Hepatocyte (in vitro differentiated cells): ENCODE measurements around the gene ZNF423. TPM values are rescaled to one million over a fixed set of nuclear protein-coding genes. Genes with fewer than 3 reads are reported as not detected.

Experiments used
- DNase-seq: peaks from one replicate; pipeline ENCODE4 v3.0.0-alpha.2; 2016; ENCODE audit warnings: low spot score
- H2AFZ ChIP-seq: fragments of 200-600 bp; sonication (generic); 2 replicates; pipeline ENCODE4 v1.6.0; 2016; ENCODE audit warnings: antibody characterized with exemption, mild to moderate bottlenecking
- H3K27ac ChIP-seq: fragments of 200-600 bp; sonication (generic); 2 replicates; pipeline ENCODE4 v1.5.1; 2016; ENCODE audit warnings: mild to moderate bottlenecking
- H3K27me3 ChIP-seq: fragments of 200-600 bp; sonication (generic); 2 replicates; pipeline ENCODE4 v1.6.1; 2016
- H3K36me3 ChIP-seq: fragments of 200-600 bp; sonication (generic); replicated peaks from 2 replicates; pipeline ENCODE4 v1.5.1; 2016; ENCODE audit warnings: low read depth; ENCODE audit not compliant: insufficient read depth
- H3K4me1 ChIP-seq: fragments of 200-600 bp; sonication (generic); 2 replicates; pipeline ENCODE4 v1.5.1; 2016; ENCODE audit warnings: mild to moderate bottlenecking, moderate library complexity; ENCODE audit not compliant: insufficient read depth
- H3K4me2 ChIP-seq: fragments of 200-600 bp; sonication (generic); 2 replicates; pipeline ENCODE4 v1.6.0; 2016
- H3K4me3 ChIP-seq: fragments of 200-600 bp; sonication (generic); 2 replicates; pipeline ENCODE4 v1.5.1; 2016; ENCODE audit warnings: mild to moderate bottlenecking
- H3K79me2 ChIP-seq: fragments of 200-600 bp; sonication (generic); 2 replicates; pipeline ENCODE4 v1.6.0; 2017; ENCODE audit warnings: mild to moderate bottlenecking
- H3K9me2 ChIP-seq: fragments of 200-600 bp; sonication (generic); replicated peaks from 2 replicates; pipeline ENCODE4 v1.6.0; 2017; ENCODE audit warnings: mild to moderate bottlenecking; ENCODE audit not compliant: insufficient read depth
- H3K9me3 ChIP-seq: fragments of 200-600 bp; sonication (generic); 2 replicates; pipeline ENCODE4 v1.5.1; 2016; ENCODE audit warnings: low read depth, mild to moderate bottlenecking
- H4K20me1 ChIP-seq: fragments of 200-600 bp; sonication (generic); 2 replicates; pipeline ENCODE4 v1.6.0; 2016; ENCODE audit warnings: mild to moderate bottlenecking; ENCODE audit not compliant: insufficient read depth, poor library complexity, severe bottlenecking
- CTCF ChIP-seq: fragments of 200-600 bp; sonication (generic); IDR thresholded peaks from 2 replicates; pipeline ENCODE4 v1.5.1; 2016; ENCODE audit warnings: antibody characterized with exemption, mild to moderate bottlenecking; ENCODE audit not compliant: poor library complexity
- EZH2 ChIP-seq: fragments of 200-600 bp; sonication (generic); IDR thresholded peaks from 2 replicates; pipeline ENCODE4 v1.6.1; 2016; ENCODE audit warnings: antibody characterized with exemption, mild to moderate bottlenecking, borderline replicate concordance
- EZH2phosphoT487 ChIP-seq: fragments of 200-600 bp; sonication (generic); IDR thresholded peaks from one replicate; pipeline ENCODE4 v1.6.1; 2018; ENCODE audit warnings: antibody characterized with exemption, mild to moderate bottlenecking, low read depth, moderate library complexity; ENCODE audit not compliant: unreplicated experiment, severe bottlenecking
- WGBS: methylation state at CpG from one replicate; pipeline ENCODE4 v1.1.6; 2016; ENCODE audit warnings: low lambda C conversion rate; ENCODE audit errors: missing lambda C conversion rate; 5-methylcytosine and 5-hydroxymethylcytosine counted together
- polyA plus RNA-seq: library from polyadenylated mRNA; unstranded; fragments of >200 nt; fragmentation: Nextera tagmentation; extraction: Ambion mirVana; gene quantifications from 2 replicates; pipeline ENCODE4 v1.2.1, GENCODE V29; 2016
- total RNA-seq: library from RNA; depleted of rRNA; stranded (reverse); fragments of >200 nt; gene quantifications from 2 replicates; pipeline ENCODE4 v1.2.3, GENCODE V29; 2014

Gene ZNF423
- total and polyA plus RNA-seq, 2 experiments from 2014 or later, result 9.6 to 11.8 TPM

GRCh38 chr16:49665482-49666230 lies 190.3 kb downstream of the ZNF423 start:
- Histone ChIP-seq H3K9me3 (no peaks in the 10 kb centered on the region), H4K20me1 (no peaks in the 10 kb centered on the region), H3K4me3 (no peak overlapping the region), H3K36me3 (no peaks in the 10 kb centered on the region), H3K4me2 (peak overlapping the region; percentile 41), H3K79me2 (no peaks in the 10 kb centered on the region), H3K9me2 (no peaks in the 10 kb centered on the region), H3K27ac (peak overlapping the region; percentile 95), H2AFZ (no peak overlapping the region), H3K27me3 (no peaks in the 10 kb centered on the region), H3K4me1 (peaks cover 38% of the 10 kb centered on the region)
- TF ChIP-seq EZH2phosphoT487 (no peak), EZH2 (no peak), CTCF (no peak)
- 53% methylated on average over 17 of the region's 18 CpGs for WGBS
- no peak for DNase-seq

GRCh38 chr16:49664221-49665215 lies 191.4 kb downstream of the ZNF423 start:
- Histone ChIP-seq H4K20me1 (no peaks in the 10 kb centered on the region), H2AFZ (no peak overlapping the region), H3K4me1 (peaks cover 43% of the 10 kb centered on the region), H3K9me2 (no peaks in the 10 kb centered on the region), H3K27ac (peak overlapping the region; percentile 95), H3K4me2 (peak overlapping the region; percentile 68), H3K36me3 (no peaks in the 10 kb centered on the region), H3K9me3 (no peaks in the 10 kb centered on the region), H3K79me2 (no peaks in the 10 kb centered on the region), H3K4me3 (no peak overlapping the region), H3K27me3 (no peaks in the 10 kb centered on the region)
- 78% methylated on average over 35 of the region's 37 CpGs for WGBS
- DNase-seq, result peak; percentile 35
- TF ChIP-seq EZH2 (no peak), EZH2phosphoT487 (no peak), CTCF (no peak)

- Histone ChIP-seq H3K4me2 (peak overlapping the region; percentile 68), H3K9me3 (no peaks in the 10 kb centered on the region), H3K4me3 (no peak overlapping the region), H3K27ac (peak overlapping the region; percentile 95), H3K9me2 (no peaks in the 10 kb centered on the region), H3K27me3 (no peaks in the 10 kb centered on the region), H2AFZ (no peak overlapping the region), H3K79me2 (no peaks in the 10 kb centered on the region), H3K4me1 (peaks cover 53% of the 10 kb centered on the region), H3K36me3 (no peaks in the 10 kb centered on the region), H4K20me1 (no peaks in the 10 kb centered on the region)
- 67% methylated on average over 28 of the region's 28 CpGs for WGBS
- TF ChIP-seq EZH2phosphoT487 (no peak), EZH2 (no peak), CTCF (no peak)
- DNase-seq, result peak; percentile 47
Observed at GRCh38 chr16:49663081-49664065, 192.5 kb downstream of the ZNF423 start.
